BLaER1 treated with 17β-estradiol and CSF1 and Interleukin-3, amounts not matched to agents 10 nM and 100 nM (cell line): ENCODE measurements around the gene SLCO3A1.
A peak's percentile ranks its signal among the peaks of the same experiment; 100 is the strongest.

ENCODE experiments used
- H3K27ac ChIP-seq, 11 experiments: shearing (Covaris generic); formaldehyde crosslinking; 2 replicates each; pipeline ENCODE4 v1.8.1; 2022
- H3K27me3 ChIP-seq, 11 experiments: shearing (Covaris generic); formaldehyde crosslinking; 2 replicates each; pipeline ENCODE4 v1.8.1; 2022
- H3K36me3 ChIP-seq, 11 experiments: shearing (Covaris generic); formaldehyde crosslinking; 2 replicates each; pipeline ENCODE4 v1.8.1; 2022
- H3K4me1 ChIP-seq, 10 experiments: shearing (Covaris generic); formaldehyde crosslinking; 2 replicates each; pipeline ENCODE4 v1.8.1; 2022
- H3K4me2 ChIP-seq, 11 experiments: shearing (Covaris generic); formaldehyde crosslinking; 2 replicates each; pipeline ENCODE4 v1.8.1; 2022
- H3K4me3 ChIP-seq, 10 experiments: shearing (Covaris generic); formaldehyde crosslinking; 2 replicates each; pipeline ENCODE4 v1.8.1; 2022
- H3K9ac ChIP-seq, 11 experiments: shearing (Covaris generic); formaldehyde crosslinking; 2 replicates each; pipeline ENCODE4 v1.8.1; 2022
- H3K9me3 ChIP-seq, 11 experiments: shearing (Covaris generic); formaldehyde crosslinking; replicated peaks in 1 of 11; 2 replicates each; pipeline ENCODE4 v1.8.1; 2022
- H4K20me1 ChIP-seq, 11 experiments: shearing (Covaris generic); formaldehyde crosslinking; 2 replicates each; pipeline ENCODE4 v1.8.1; 2022
- Cebpa-rat ChIP-seq, 11 experiments: shearing (Covaris generic); IDR thresholded peaks; 2 replicates each; pipeline ENCODE4 v1.8.1; 2022

The SLCO3A1 gene

DNA sequence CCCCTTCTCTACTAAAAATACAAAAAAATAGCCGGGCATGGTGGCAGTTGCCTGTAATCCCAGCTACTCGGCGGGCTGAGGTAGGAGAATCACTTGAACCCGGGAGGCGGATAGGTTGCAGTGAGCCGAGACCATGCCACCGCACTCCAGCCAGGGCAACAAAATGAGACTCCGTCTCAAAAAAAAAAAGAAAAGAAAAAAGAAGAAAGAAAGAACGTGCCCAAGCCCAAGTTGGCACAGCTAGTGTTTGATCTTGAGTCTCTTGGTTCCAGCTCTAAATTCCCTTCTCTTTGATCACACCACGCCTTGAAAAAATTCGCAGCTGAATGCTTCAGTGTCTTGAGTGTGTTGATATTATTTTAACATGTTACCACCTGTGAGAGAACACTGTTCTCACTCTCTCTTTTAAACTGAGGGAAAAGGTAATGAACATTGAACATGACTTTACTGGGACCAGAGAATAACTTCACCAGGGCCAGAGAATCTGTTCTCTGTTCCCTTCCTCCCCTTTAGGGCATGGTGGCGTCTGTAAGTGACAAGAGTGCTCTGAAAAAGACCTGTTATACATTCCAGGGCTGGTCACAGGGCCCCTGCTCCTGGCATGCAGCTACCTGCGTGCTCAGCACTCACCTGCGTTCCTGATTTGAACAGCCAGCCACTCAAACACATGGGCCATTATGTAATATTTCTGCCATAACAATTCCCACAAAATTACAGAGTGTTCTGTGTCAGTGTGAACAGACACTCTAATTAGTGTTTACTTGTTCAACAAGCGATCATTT is 19.0 kb downstream of the SLCO3A1 start:
- H4K20me1 ChIP-seq: peaks cover 0 to 11% (median 6%) of the 10 kb centered on the region in 11 experiments; a peak in 11 of 22 replicates
- no peak overlapping the region for H3K27ac ChIP-seq
- peaks cover 0 to 15% (median 0%) of the 10 kb centered on the region in 11 experiments; a peak in 2 of 22 replicates for H3K36me3 ChIP-seq
- H3K9ac ChIP-seq: no peak overlapping the region
- no peaks in the 10 kb centered on the region for H3K27me3 ChIP-seq
- H3K4me2 ChIP-seq: peak overlapping the region in 3 of 11 experiments; percentile 7 to 26 (median 17); a peak in 1 of 22 replicates
- peaks cover 0 to 13% (median 8%) of the 10 kb centered on the region in 11 experiments; a peak in 8 of 22 replicates for H3K9me3 ChIP-seq
- peaks cover 12 to 42% (median 25%) of the 10 kb centered on the region in 10 experiments for H3K4me1 ChIP-seq
- H3K4me3 ChIP-seq: no peak overlapping the region
- no peak for TF ChIP-seq Cebpa-rat (IDR thresholded peaks at IDR 0.05)

DNA sequence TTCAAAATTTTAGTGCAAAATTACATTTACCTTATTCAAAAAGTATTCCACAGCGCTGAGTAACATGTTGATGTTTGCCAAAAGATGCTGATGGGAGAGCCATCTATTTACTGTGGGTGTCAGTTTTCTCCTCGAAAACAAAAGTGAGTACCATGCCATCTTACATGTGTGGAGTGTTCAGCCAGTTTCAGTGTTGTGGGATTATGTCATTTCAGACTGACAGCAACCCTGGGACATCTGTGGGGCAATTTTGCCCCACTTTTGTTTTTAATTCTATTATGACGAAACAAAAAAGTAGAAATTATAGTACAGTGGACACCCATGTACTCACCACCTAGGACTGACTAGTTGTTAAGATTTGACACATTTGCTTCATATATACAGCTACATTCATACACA is 19.6 kb downstream of the SLCO3A1 start:
- H3K9ac ChIP-seq: no peak overlapping the region
- no peak overlapping the region for H3K27ac ChIP-seq
- peaks cover 0 to 5% (median 0%) of the 10 kb centered on the region in 11 experiments; a peak in 3 of 22 replicates for H4K20me1 ChIP-seq
- H3K9me3 ChIP-seq: peaks cover 0 to 13% (median 8%) of the 10 kb centered on the region in 11 experiments; a peak in 8 of 22 replicates
- H3K27me3 ChIP-seq: no peaks in the 10 kb centered on the region
- no peak overlapping the region for H3K4me2 ChIP-seq
- peaks cover 6 to 36% (median 19%) of the 10 kb centered on the region in 10 experiments; a peak in 19 of 20 replicates for H3K4me1 ChIP-seq
- peaks cover 0 to 15% (median 0%) of the 10 kb centered on the region in 11 experiments; a peak in 2 of 22 replicates for H3K36me3 ChIP-seq
- TF ChIP-seq Cebpa-rat (IDR thresholded peaks at IDR 0.05): no peak
- H3K4me3 ChIP-seq: no peak overlapping the region

DNA sequence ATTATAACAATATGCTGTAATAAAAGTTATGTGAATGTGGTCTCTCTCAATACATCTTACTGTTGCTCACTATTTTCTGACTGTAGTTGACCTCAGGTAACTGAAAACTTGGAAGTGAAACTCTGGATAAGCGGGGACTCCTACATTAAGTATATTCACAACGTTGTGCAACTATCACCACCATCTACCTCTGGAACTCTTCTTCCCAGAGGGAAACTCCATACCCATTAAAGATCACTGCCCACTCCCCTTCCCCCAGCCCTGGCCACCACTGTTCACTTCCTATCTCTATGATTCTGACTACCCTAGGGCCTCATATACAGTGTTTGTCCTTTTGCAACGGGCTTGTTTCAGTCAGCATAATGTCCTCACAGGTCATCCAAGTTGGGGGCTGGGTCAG is 20.7 kb downstream of the SLCO3A1 start:
- peaks cover 0 to 26% (median 12%) of the 10 kb centered on the region in 10 experiments; a peak in 15 of 20 replicates for H3K4me1 ChIP-seq
- no peaks in the 10 kb centered on the region for H3K27me3 ChIP-seq
- no peak overlapping the region for H3K27ac ChIP-seq
- H3K4me3 ChIP-seq: no peak overlapping the region
- peaks cover 0 to 5% (median 0%) of the 10 kb centered on the region in 11 experiments; a peak in 1 of 22 replicates for H4K20me1 ChIP-seq
- peaks cover 0 to 15% (median 0%) of the 10 kb centered on the region in 11 experiments; a peak in 2 of 22 replicates for H3K36me3 ChIP-seq
- no peak overlapping the region for H3K9ac ChIP-seq
- peak overlapping the region in 3 of 11 experiments; percentile 2 to 29 (median 8); a peak in 2 of 22 replicates for H3K4me2 ChIP-seq
- no peak for TF ChIP-seq Cebpa-rat (IDR thresholded peaks at IDR 0.05)
- H3K9me3 ChIP-seq: peaks cover 0 to 13% (median 8%) of the 10 kb centered on the region in 11 experiments; a peak in 8 of 22 replicates

- TF ChIP-seq Cebpa-rat (IDR thresholded peaks at IDR 0.05): no peak
- peaks cover 0 to 26% (median 11%) of the 10 kb centered on the region in 10 experiments; a peak in 15 of 20 replicates for H3K4me1 ChIP-seq
- H3K36me3 ChIP-seq: peaks cover 0 to 15% (median 0%) of the 10 kb centered on the region in 11 experiments; a peak in 2 of 22 replicates
- peaks cover 0 to 12% (median 5%) of the 10 kb centered on the region in 11 experiments; a peak in 8 of 22 replicates for H3K9me3 ChIP-seq
- no peak overlapping the region for H3K9ac ChIP-seq
- no peak overlapping the region; a peak in 1 of 22 replicates for H3K4me2 ChIP-seq
- no peaks in the 10 kb centered on the region for H3K27me3 ChIP-seq
- H3K27ac ChIP-seq: no peak overlapping the region
- H4K20me1 ChIP-seq: peaks cover 0 to 5% (median 0%) of the 10 kb centered on the region in 11 experiments; a peak in 1 of 22 replicates
- no peak overlapping the region for H3K4me3 ChIP-seq
Observed at GRCh38 chr15:91874992-91875660, 21.6 kb downstream of the SLCO3A1 start.

- Histone ChIP-seq H3K9me3 (peaks cover 0 to 4% (median 0%) of the 10 kb centered on the region in 11 experiments; a peak in 2 of 22 replicates), H3K4me2 (no peak overlapping the region), H3K9ac (no peak overlapping the region), H3K36me3 (peaks cover 0 to 15% (median 0%) of the 10 kb centered on the region in 11 experiments; a peak in 2 of 22 replicates), H3K4me1 (peaks cover 0 to 20% (median 8%) of the 10 kb centered on the region in 10 experiments; a peak in 15 of 20 replicates), H3K27me3 (no peaks in the 10 kb centered on the region), H4K20me1 (peaks cover 0 to 5% (median 0%) of the 10 kb centered on the region in 11 experiments; a peak in 1 of 22 replicates), H3K27ac (no peak overlapping the region), H3K4me3 (no peak overlapping the region)
- no peak for TF ChIP-seq Cebpa-rat (IDR thresholded peaks at IDR 0.05)
Observed at GRCh38 chr15:91876187-91876586, 22.7 kb downstream of the SLCO3A1 start.

DNA sequence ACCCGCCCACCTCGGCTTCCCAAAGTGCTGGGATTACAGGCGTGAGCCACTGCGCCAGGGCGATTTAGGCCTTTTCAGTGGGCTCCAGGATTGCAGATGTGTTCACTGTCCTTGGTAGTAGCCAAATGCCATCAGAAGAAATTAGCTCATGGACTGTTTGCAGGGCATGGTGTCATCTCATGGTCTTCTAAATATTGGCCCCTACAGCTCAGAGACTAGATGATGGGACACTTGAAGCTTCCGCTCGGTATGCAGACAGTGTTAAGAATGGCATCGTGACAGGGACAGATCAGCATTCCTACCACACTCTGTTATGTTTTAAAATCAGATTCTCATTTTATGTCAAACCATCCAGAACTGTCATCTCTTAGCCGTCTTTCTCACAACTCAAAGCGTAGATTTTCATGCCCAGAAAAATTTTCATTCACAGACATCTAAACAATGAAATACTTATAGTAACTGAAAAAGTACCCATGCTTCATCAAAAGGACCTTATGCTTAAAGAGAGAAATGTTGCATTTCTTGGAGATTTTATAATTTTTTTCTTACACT is 24.9 kb downstream of the SLCO3A1 start:
- Histone ChIP-seq H3K9me3 (no peaks in the 10 kb centered on the region), H3K4me1 (peaks cover 0 to 8% (median 6%) of the 10 kb centered on the region in 10 experiments; a peak in 8 of 20 replicates), H4K20me1 (peaks cover 0 to 8% (median 0%) of the 10 kb centered on the region in 11 experiments; a peak in 3 of 22 replicates), H3K9ac (no peak overlapping the region), H3K4me2 (no peak overlapping the region), H3K27ac (no peak overlapping the region), H3K36me3 (peaks cover 0 to 12% (median 0%) of the 10 kb centered on the region in 11 experiments; a peak in 2 of 22 replicates), H3K4me3 (no peak overlapping the region), H3K27me3 (no peaks in the 10 kb centered on the region)
- no peak for TF ChIP-seq Cebpa-rat (IDR thresholded peaks at IDR 0.05)

- no peak for TF ChIP-seq Cebpa-rat (IDR thresholded peaks at IDR 0.05)
- Histone ChIP-seq H3K9ac (no peak overlapping the region), H3K9me3 (no peaks in the 10 kb centered on the region), H4K20me1 (peaks cover 0 to 8% (median 0%) of the 10 kb centered on the region in 11 experiments; a peak in 3 of 22 replicates), H3K27ac (no peak overlapping the region), H3K27me3 (no peaks in the 10 kb centered on the region), H3K4me3 (no peak overlapping the region), H3K4me2 (no peak overlapping the region), H3K36me3 (peaks cover 0 to 12% (median 0%) of the 10 kb centered on the region in 11 experiments; a peak in 2 of 22 replicates), H3K4me1 (peaks cover 0 to 8% (median 5%) of the 10 kb centered on the region in 10 experiments; a peak in 8 of 20 replicates)
Observed at GRCh38 chr15:91879158-91879557, 25.6 kb downstream of the SLCO3A1 start.

- H3K9me3 ChIP-seq: no peaks in the 10 kb centered on the region
- H3K27ac ChIP-seq: no peak overlapping the region
- H3K36me3 ChIP-seq: peaks cover 0 to 9% (median 0%) of the 10 kb centered on the region in 11 experiments; a peak in 2 of 22 replicates
- no peak overlapping the region for H3K4me3 ChIP-seq
- TF ChIP-seq Cebpa-rat (IDR thresholded peaks at IDR 0.05): no peak
- H4K20me1 ChIP-seq: peaks cover 0 to 10% (median 0%) of the 10 kb centered on the region in 11 experiments; a peak in 5 of 22 replicates
- no peak overlapping the region for H3K4me2 ChIP-seq
- H3K27me3 ChIP-seq: no peaks in the 10 kb centered on the region
- no peak overlapping the region for H3K9ac ChIP-seq
- peaks cover 0 to 3% (median 0%) of the 10 kb centered on the region in 10 experiments; a peak in 1 of 20 replicates for H3K4me1 ChIP-seq
Observed at GRCh38 chr15:91880373-91880772, 26.9 kb downstream of the SLCO3A1 start.
